ENCODE measurements around the gene KRT12. TPM values are rescaled to one million over a fixed set of nuclear protein-coding genes. Genes with fewer than 3 reads are reported as not detected.
"Not testable (repeated sequence)": the region's sequence is repeated elsewhere in the genome, so short reads cannot be mapped to it uniquely, and the experiment has no call there.

The KRT12 gene
- total and polyA plus RNA-seq, 2 of the 4 experiments (the other 2 are of a cell fraction) = not detected

- H2BK5ac ChIP-seq (ENCODE audit: low read depth, low read length, poor library complexity, severe bottlenecking); H3K4ac ChIP-seq (ENCODE audit: low read depth, low read length); intact Hi-C loops (cut with micrococcal nuclease); H3K4me3 ChIP-seq (ENCODE audit: insufficient read depth, low read depth, low read length); H4K8ac ChIP-seq (ENCODE audit: low read depth in 2 of 2, low read length in 2 of 2); H3K27me3 ChIP-seq (ENCODE audit: control insufficient read depth, insufficient read depth, low read length); H3K23ac ChIP-seq (ENCODE audit: low read depth, low read length); H3K4me2 ChIP-seq (ENCODE audit: low read depth, low read length); H3K18ac ChIP-seq (ENCODE audit: low read depth, low read length); dilution Hi-C loops (cut with HindIII; ENCODE audit: low sequenced_read_pairs, unreplicated experiment); H4K91ac ChIP-seq (ENCODE audit: insufficient read depth, low read depth, low read length); H2BK120ac ChIP-seq (ENCODE audit: low read depth, low read length); H4K20me1 ChIP-seq (ENCODE audit: insufficient read depth, low read length); H3K14ac ChIP-seq (replicated peaks; ENCODE audit: low read depth, low read length); POLR2A ChIA-PET (ENCODE audit: unreplicated experiment); H2AFZ ChIP-seq (replicated peaks; ENCODE audit: low read length, poor library complexity); H3K56ac ChIP-seq (ENCODE audit: extremely low read depth, insufficient read depth, low read length); H2AK9ac ChIP-seq (replicated peaks; ENCODE audit: low read depth, low read length, poor library complexity); DNase-seq; H2AK5ac ChIP-seq (ENCODE audit: low read depth, low read length); H3K9me3 ChIP-seq (ENCODE audit: control insufficient read depth, insufficient read depth, low read length); H3K4me1 ChIP-seq (ENCODE audit: control insufficient read depth, insufficient read depth, low read length); H3K36me3 ChIP-seq (ENCODE audit: control insufficient read depth, insufficient read depth, low read length); H2BK20ac ChIP-seq (ENCODE audit: low read depth, low read length); BruUV-seq (replicated peaks); H3K9me1 ChIP-seq (ENCODE audit: insufficient read depth, low read length); ATAC-seq (ENCODE audit: low read depth); H3K27ac ChIP-seq (ENCODE audit: insufficient read depth, low read length); H3K9ac ChIP-seq (ENCODE audit: low read depth, low read length); H2BK15ac ChIP-seq (ENCODE audit: low read depth, low read length); in situ Hi-C loops (cut with MboI; ENCODE audit: low sequenced_read_pairs); H4K5ac ChIP-seq (ENCODE audit: low read depth, low read length): not testable (repeated sequence)
- CTCF ChIA-PET = interaction anchor here (0.6 kb wide), 1 partner anchor 12 kb away, joined by 3 read pairs; no protein-coding TSS in a partner anchor
- peaks cover 18 to 19% of the 10 kb centered on the region in 2 experiments for H3K79me1 ChIP-seq (ENCODE audit: low read depth in 1 of 2, low read length in 2 of 2)
- WGBS, 2 experiments (ENCODE audit: extremely low coverage in 2 of 2, insufficient read length in 1 of 2) = no CpG with 5 or more reads among the region's 3 CpGs
Measured at GRCh38 chr17:40814657-40815056, 52.4 kb downstream of the KRT12 start.

All from IMR-90 (cell line).